WTC11 (cell line): ENCODE measurements around the gene CISD3. TPM values are rescaled to one million over a fixed set of nuclear protein-coding genes. Genes with fewer than 3 reads are reported as not detected.

Experiments used
- ATAC-seq: fragments of 200-7000 bp; cut with Tn5 transposase; 2 replicates; pipeline ENCODE4 v1.10.0; 2021; ENCODE audit warnings: mild to moderate bottlenecking, moderate library complexity
- CTCF ChIA-PET: fragments of 300-600 bp; sonication (Branson Sonifier 250); formaldehyde crosslinking; loops from one replicate; lab custom pipeline; 2021; ENCODE audit warnings: antibody characterized with exemption; lab: Charles Lee
- POLR2A ChIA-PET: fragments of 350-600 bp; sonication (Branson Sonifier 250); formaldehyde crosslinking; loops from one replicate; lab custom pipeline; 2021; ENCODE audit warnings: antibody characterized with exemption; lab: Charles Lee
- DNase-seq: peaks from one replicate; pipeline ENCODE4 v3.0.0; 2021; ENCODE audit warnings: low spot score
- H3K27ac Mint-ChIP-seq: 2 replicates; pipeline ENCODE4 v1.8.0; 2021; ENCODE audit warnings: mixed read lengths
- H3K27me3 Mint-ChIP-seq: 2 replicates; pipeline ENCODE4 v1.8.0; 2021; ENCODE audit warnings: low read depth, mild to moderate bottlenecking, moderate library complexity, mixed read lengths
- H3K36me3 Mint-ChIP-seq: 2 replicates; pipeline ENCODE4 v1.8.0; 2021; ENCODE audit warnings: mixed read lengths
- H3K4me1 Mint-ChIP-seq: 2 replicates; pipeline ENCODE4 v1.8.0; 2022; ENCODE audit warnings: mixed read lengths
- H3K4me3 Mint-ChIP-seq: 2 replicates; pipeline ENCODE4 v1.8.0; 2021; ENCODE audit warnings: mild to moderate bottlenecking, moderate library complexity, mixed read lengths
- H3K9me3 Mint-ChIP-seq: 2 replicates; pipeline ENCODE4 v1.8.0; 2021; ENCODE audit warnings: mixed read lengths
- ATF3 ChIP-seq: sonication (generic); formaldehyde crosslinking; conservative IDR thresholded peaks from 2 replicates; pipeline ENCODE4 v1.8.1; 2022; ENCODE audit warnings: mild to moderate bottlenecking, missing genetic modification reagents
- ATF6 ChIP-seq: sonication (generic); formaldehyde crosslinking; IDR thresholded peaks from 2 replicates; pipeline ENCODE4 v1.8.1; 2023; ENCODE audit warnings: mild to moderate bottlenecking, missing genetic modification reagents
- CREM ChIP-seq: sonication (generic); formaldehyde crosslinking; IDR thresholded peaks from 2 replicates; pipeline ENCODE4 v1.8.1; 2022; ENCODE audit warnings: mild to moderate bottlenecking, missing genetic modification reagents, moderate library complexity
- E2F4 ChIP-seq: sonication (generic); formaldehyde crosslinking; IDR thresholded peaks from 2 replicates; pipeline ENCODE4 v1.8.1; 2022; ENCODE audit warnings: low read depth, mild to moderate bottlenecking, moderate library complexity, missing genetic modification reagents, borderline replicate concordance
- FOXP4 ChIP-seq: sonication (generic); formaldehyde crosslinking; IDR thresholded peaks from 2 replicates; pipeline ENCODE4 v1.8.0; 2022; ENCODE audit warnings: mild to moderate bottlenecking, missing genetic modification reagents
- HMGA2 ChIP-seq: fragments of 250-450 bp; sonication (Bioruptor Pico); IDR thresholded peaks from 2 replicates; pipeline ENCODE4 v1.4.0; 2021; ENCODE audit warnings: mild to moderate bottlenecking, moderate library complexity
- HMGXB4 ChIP-seq: sonication (generic); formaldehyde crosslinking; IDR thresholded peaks from 2 replicates; pipeline ENCODE4 v1.8.1; 2023; ENCODE audit warnings: mild to moderate bottlenecking, moderate library complexity, missing genetic modification reagents
- JUN ChIP-seq: sonication (generic); formaldehyde crosslinking; IDR thresholded peaks from 2 replicates; pipeline ENCODE4 v1.8.0; 2023; ENCODE audit warnings: mild to moderate bottlenecking, missing genetic modification reagents
- NR1H2 ChIP-seq: sonication (generic); formaldehyde crosslinking; IDR thresholded peaks from 2 replicates; pipeline ENCODE4 v1.9.0; 2021; ENCODE audit warnings: mild to moderate bottlenecking, moderate library complexity, missing genetic modification reagents
- NR3C1 ChIP-seq: sonication (generic); formaldehyde crosslinking; conservative IDR thresholded peaks from 2 replicates; pipeline ENCODE4 v1.8.1; 2023; ENCODE audit warnings: low read depth, mild to moderate bottlenecking, missing genetic modification reagents
- PRDM15 ChIP-seq: sonication (generic); formaldehyde crosslinking; IDR thresholded peaks from 2 replicates; pipeline ENCODE4 v1.8.0; 2022; ENCODE audit warnings: missing genetic modification reagents
- STAT6 ChIP-seq: sonication (generic); formaldehyde crosslinking; conservative IDR thresholded peaks from 2 replicates; pipeline ENCODE4 v1.8.1; 2023; ENCODE audit warnings: mild to moderate bottlenecking, low read depth, missing genetic modification reagents, moderate library complexity
- TEAD1 ChIP-seq: sonication (generic); formaldehyde crosslinking; IDR thresholded peaks from 2 replicates; pipeline ENCODE4 v1.8.0; 2022; ENCODE audit warnings: mild to moderate bottlenecking, missing genetic modification reagents
- ZNF512 ChIP-seq: sonication (generic); formaldehyde crosslinking; IDR thresholded peaks from 2 replicates; pipeline ENCODE4 v1.8.1; 2022; ENCODE audit warnings: missing genetic modification reagents, borderline replicate concordance
- ZNF671 ChIP-seq: fragments of 250-450 bp; sonication (Bioruptor Pico); IDR thresholded peaks from 2 replicates; pipeline ENCODE4 v1.8.0; 2021; ENCODE audit warnings: mild to moderate bottlenecking
- total RNA-seq: library from RNA; stranded (reverse); gene quantifications from 3 replicates; pipeline ENCODE4 v1.2.3, GENCODE V29; 2021

CISD3 gene
- total RNA-seq, 1 experiment from 2014 or later, result 12.1 TPM

- peak overlapping the region; percentile 97 for H3K4me3 Mint-ChIP-seq
- ChIA-PET POLR2A (no interaction called here), CTCF (interaction anchor here (1.0 to 4.4 kb wide), 4 partner anchors 15 to 192 kb away, joined by 3 to 45 read pairs (median 5); no protein-coding TSS in a partner anchor)
- ATAC-seq (no peak), DNase-seq (peak; percentile 57)
- no peaks in the 10 kb centered on the region for H3K9me3 Mint-ChIP-seq
- H3K36me3 Mint-ChIP-seq, result peaks cover 11% of the 10 kb centered on the region
- H3K4me1 Mint-ChIP-seq, result peaks cover 29% of the 10 kb centered on the region
- peaks cover 2% of the 10 kb centered on the region for H3K27me3 Mint-ChIP-seq
- peak overlapping the region; percentile 90 for H3K27ac Mint-ChIP-seq
- TF ChIP-seq FOXP4 (no peak), JUN (CRISPR knock-in tag) (no peak), ATF3 (CRISPR knock-in tag) (no peak), NR1H2 (CRISPR knock-in tag) (no peak), E2F4 (CRISPR knock-in tag) (no peak), ATF6 (CRISPR knock-in tag) (no peak), HMGXB4 (CRISPR knock-in tag) (no peak), ZNF671 (CRISPR knock-in tag) (no peak), PRDM15 (CRISPR knock-in tag) (no peak), STAT6 (no peak), HMGA2 (no peak), ZNF512 (CRISPR knock-in tag) (no peak), CREM (CRISPR knock-in tag) (no peak), TEAD1 (no peak), NR3C1 (CRISPR knock-in tag) (no peak)
These were observed 20.4 kb downstream of the CISD3 start for GRCh38 chr17:38750312-38751121.
